MM.1S (cell line): Measurements from ENCODE around the gene HCFC2.

Experiments used
- CTCF ChIP-seq: fragments of 300-600 bp; sonication (generic); IDR thresholded peaks from 2 replicates; pipeline ENCODE4 v1.5.1; 2016; ENCODE audit warnings: antibody characterized with exemption, low read length, mixed read lengths
- EZH2 ChIP-seq: fragments of 300-600 bp; sonication (generic); optimal IDR thresholded peaks from 2 replicates; pipeline ENCODE3; 2017; ENCODE audit warnings: low read depth, mild to moderate bottlenecking, antibody characterized with exemption, low read length, mixed read lengths
- EZH2phosphoT487 ChIP-seq: fragments of 300-600 bp; sonication (generic); IDR thresholded peaks from 2 replicates; pipeline ENCODE4 v1.6.1; 2018; ENCODE audit warnings: antibody characterized with exemption, low read length

GRCh38 chr12:104121001-104121400, 56.7 kb downstream of the HCFC2 start:
- TF ChIP-seq CTCF (no peak), EZH2 (no peak), EZH2phosphoT487 (no peak)
